Measurements from ENCODE around the gene PRKCH.

Gene PRKCH

GRCh38 chr14:61565836-61566536 is 244.6 kb downstream of the PRKCH start:
- peaks cover 13% of the 10 kb centered on the region for H3K4me1 ChIP-seq (ENCODE audit: control insufficient read depth, insufficient read depth, low read length)
- H3K4me3 ChIP-seq (ENCODE audit: low read depth, low read length): no peak overlapping the region
- no peak overlapping the region for H3K27ac ChIP-seq (ENCODE audit: extremely low read depth, low read depth, low read length)
- CTCF ChIA-PET: interaction anchor here (0.6 to 1.1 kb wide), 3 partner anchors 9 to 60 kb away, joined by 3 to 4 read pairs (median 4); no protein-coding TSS in a partner anchor
- H3K36me3 ChIP-seq (ENCODE audit: control insufficient read depth in 2 of 2, insufficient read depth in 1 of 2, low read length in 2 of 2): no peaks in the 10 kb centered on the region
- no peaks in the 10 kb centered on the region for H3K9me3 ChIP-seq (ENCODE audit: control insufficient read depth, insufficient read depth, low read depth, low read length)
- POLR2A ChIA-PET: interaction anchor here (0.7 kb wide), 1 partner anchor 107 kb away, joined by 4 read pairs; no protein-coding TSS in a partner anchor
- no peak for TF ChIP-seq ZEB2 (tag by site-specific recombination; IDR thresholded peaks at IDR 0.05)
- TF ChIP-seq ZNF610 (tag by site-specific recombination; IDR thresholded peaks at IDR 0.05; ENCODE audit: borderline replicate concordance): no peak
- no peak for TF ChIP-seq ZNF518A (tag by site-specific recombination; conservative IDR thresholded peaks at IDR 0.05; ENCODE audit: low read depth)
- no peak for TF ChIP-seq ZSCAN23 (tag by site-specific recombination; IDR thresholded peaks at IDR 0.05)
- TF ChIP-seq MZF1 (tag by site-specific recombination; IDR thresholded peaks at IDR 0.05; ENCODE audit: borderline replicate concordance): no peak
- TF ChIP-seq INSM2 (tag by site-specific recombination; IDR thresholded peaks at IDR 0.05): no peak
- TF ChIP-seq ZBTB17 (tag by site-specific recombination; IDR thresholded peaks at IDR 0.05): no peak
- TF ChIP-seq GLIS2 (tag by site-specific recombination; IDR thresholded peaks at IDR 0.05): no peak
- no peak for TF ChIP-seq ZNF26 (tag by site-specific recombination; IDR thresholded peaks at IDR 0.05)
- no peak for TF ChIP-seq ZNF670 (tag by site-specific recombination; IDR thresholded peaks at IDR 0.05; ENCODE audit: low read depth)

- POLR2A ChIA-PET: no interaction called here
- Histone ChIP-seq H3K36me3 (ENCODE audit: control insufficient read depth in 2 of 2, insufficient read depth in 1 of 2, low read length in 2 of 2) (no peaks in the 10 kb centered on the region), H3K27ac (ENCODE audit: extremely low read depth, low read depth, low read length) (no peak overlapping the region), H3K4me3 (ENCODE audit: low read depth, low read length) (no peak overlapping the region), H3K9me3 (ENCODE audit: control insufficient read depth, insufficient read depth, low read depth, low read length) (no peaks in the 10 kb centered on the region), H3K4me1 (ENCODE audit: control insufficient read depth, insufficient read depth, low read length) (peaks cover 8% of the 10 kb centered on the region; the same call in 1 of the 2 replicates)
- CTCF ChIA-PET: interaction anchor here (0.6 to 1.1 kb wide), 3 partner anchors 10 to 24 kb away, joined by 3 to 12 read pairs (median 4); no protein-coding TSS in a partner anchor
- no peak for TF ChIP-seq ZFHX2 (tag by site-specific recombination; conservative IDR thresholded peaks at IDR 0.05)
- TF ChIP-seq ZNF521 (tag by site-specific recombination; IDR thresholded peaks at IDR 0.05): no peak
- no peak for TF ChIP-seq BCL11A (tag by site-specific recombination; IDR thresholded peaks at IDR 0.05; ENCODE audit: low read depth)
- no peak for TF ChIP-seq ZBTB17 (tag by site-specific recombination; IDR thresholded peaks at IDR 0.05)
- no peak for TF ChIP-seq ZNF214 (tag by site-specific recombination; IDR thresholded peaks at IDR 0.05; ENCODE audit: borderline replicate concordance)
- TF ChIP-seq ZNF843 (tag by site-specific recombination; IDR thresholded peaks at IDR 0.05): no peak
- no peak for TF ChIP-seq ZNF366 (tag by site-specific recombination; conservative IDR thresholded peaks at IDR 0.05)
- TF ChIP-seq ZNF280D (tag by site-specific recombination; IDR thresholded peaks at IDR 0.05): no peak
- no peak for TF ChIP-seq ZBTB44 (tag by site-specific recombination; IDR thresholded peaks at IDR 0.05)
- no peak for TF ChIP-seq ZNF341 (tag by site-specific recombination; IDR thresholded peaks at IDR 0.05; ENCODE audit: low read depth)
These were observed 245.3 kb downstream of the PRKCH start for GRCh38 chr14:61566537-61567225.
